ENCODE measurements around the gene GART. TPM values are rescaled to one million over a fixed set of nuclear protein-coding genes. Genes with fewer than 3 reads are reported as not detected.

GART gene
- total RNA-seq, 4 donors from 2014 or later, result 23.9 to 123 (median 68.5) TPM

DNA sequence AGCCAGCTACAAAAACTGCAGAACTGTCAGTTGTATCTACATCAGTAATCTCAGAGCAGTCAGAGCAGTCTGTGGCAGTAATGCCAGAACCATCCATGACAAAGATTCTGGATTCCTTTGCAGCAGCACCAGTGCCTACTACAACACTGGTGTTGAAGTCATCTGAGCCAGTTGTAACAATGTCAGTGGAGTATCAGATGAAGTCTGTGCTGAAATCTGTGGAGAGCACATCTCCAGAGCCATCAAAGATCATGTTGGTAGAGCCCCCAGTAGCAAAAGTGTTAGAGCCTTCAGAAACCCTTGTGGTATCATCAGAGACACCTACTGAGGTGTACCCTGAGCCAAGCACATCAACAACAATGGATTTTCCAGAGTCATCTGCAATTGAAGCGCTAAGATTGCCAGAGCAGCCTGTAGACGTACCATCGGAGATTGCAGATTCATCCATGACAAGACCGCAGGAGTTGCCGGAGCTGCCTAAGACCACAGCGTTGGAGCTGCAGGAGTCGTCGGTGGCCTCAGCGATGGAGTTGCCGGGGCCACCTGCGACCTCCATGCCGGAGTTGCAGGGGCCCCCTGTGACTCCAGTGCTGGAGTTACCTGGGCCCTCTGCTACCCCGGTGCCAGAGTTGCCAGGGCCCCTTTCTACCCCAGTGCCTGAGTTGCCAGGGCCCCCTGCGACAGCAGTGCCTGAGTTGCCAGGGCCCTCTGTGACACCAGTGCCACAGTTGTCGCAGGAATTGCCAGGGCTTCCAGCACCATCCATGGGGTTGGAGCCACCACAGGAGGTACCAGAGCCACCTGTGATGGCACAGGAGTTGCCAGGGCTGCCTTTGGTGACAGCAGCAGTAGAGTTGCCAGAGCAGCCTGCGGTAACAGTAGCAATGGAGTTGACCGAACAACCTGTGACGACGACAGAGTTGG, 8.2 kb upstream of the GART start:
- Histone ChIP-seq H3K27ac (no peak overlapping the region), H3K9me3 (no peaks in the 10 kb centered on the region), H3K36me3 (peaks cover 0 to 77% (median 35%) of the 10 kb centered on the region in 4 donors), H3K27me3 (no peaks in the 10 kb centered on the region), H3K4me3 (no peak overlapping the region), H3K4me1 (peaks cover 7 to 18% (median 10%) of the 10 kb centered on the region in 4 donors)
- TF ChIP-seq EP300 (IDR thresholded peaks at IDR 0.05; ENCODE audit: low read depth) (no peak), POLR2A (IDR thresholded peaks at IDR 0.05) (no peak), POLR2AphosphoS5 (IDR thresholded peaks at IDR 0.05) (peak in 1 of 3 donors; percentile 4)
- TF ChIP-seq, protein P1, sequence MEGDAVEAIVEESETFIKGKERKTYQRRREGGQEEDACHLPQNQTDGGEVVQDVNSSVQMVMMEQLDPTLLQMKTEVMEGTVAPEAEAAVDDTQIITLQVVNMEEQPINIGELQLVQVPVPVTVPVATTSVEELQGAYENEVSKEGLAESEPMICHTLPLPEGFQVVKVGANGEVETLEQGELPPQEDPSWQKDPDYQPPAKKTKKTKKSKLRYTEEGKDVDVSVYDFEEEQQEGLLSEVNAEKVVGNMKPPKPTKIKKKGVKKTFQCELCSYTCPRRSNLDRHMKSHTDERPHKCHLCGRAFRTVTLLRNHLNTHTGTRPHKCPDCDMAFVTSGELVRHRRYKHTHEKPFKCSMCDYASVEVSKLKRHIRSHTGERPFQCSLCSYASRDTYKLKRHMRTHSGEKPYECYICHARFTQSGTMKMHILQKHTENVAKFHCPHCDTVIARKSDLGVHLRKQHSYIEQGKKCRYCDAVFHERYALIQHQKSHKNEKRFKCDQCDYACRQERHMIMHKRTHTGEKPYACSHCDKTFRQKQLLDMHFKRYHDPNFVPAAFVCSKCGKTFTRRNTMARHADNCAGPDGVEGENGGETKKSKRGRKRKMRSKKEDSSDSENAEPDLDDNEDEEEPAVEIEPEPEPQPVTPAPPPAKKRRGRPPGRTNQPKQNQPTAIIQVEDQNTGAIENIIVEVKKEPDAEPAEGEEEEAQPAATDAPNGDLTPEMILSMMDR (IDR thresholded peaks at IDR 0.05), result no peak
- in situ Hi-C loops (cut with MboI; ENCODE audit: low pct_ligation_motif_present in 1 of 4, low pct_unique_long_range_greater_than_20kb in 1 of 4, low sequenced_read_pairs in 3 of 4), result no loop called here
- 97% methylated on average over 19 of the region's 19 CpGs; no CpG with 5 or more reads in 1 of the 2 donors for WGBS, 2 donors (ENCODE audit: low coverage in 1 of 2)
- intact Hi-C loops (cut with DNase I; ENCODE audit: low total_unique reads), result no loop called here
- no peak for DNase-seq

DNA sequence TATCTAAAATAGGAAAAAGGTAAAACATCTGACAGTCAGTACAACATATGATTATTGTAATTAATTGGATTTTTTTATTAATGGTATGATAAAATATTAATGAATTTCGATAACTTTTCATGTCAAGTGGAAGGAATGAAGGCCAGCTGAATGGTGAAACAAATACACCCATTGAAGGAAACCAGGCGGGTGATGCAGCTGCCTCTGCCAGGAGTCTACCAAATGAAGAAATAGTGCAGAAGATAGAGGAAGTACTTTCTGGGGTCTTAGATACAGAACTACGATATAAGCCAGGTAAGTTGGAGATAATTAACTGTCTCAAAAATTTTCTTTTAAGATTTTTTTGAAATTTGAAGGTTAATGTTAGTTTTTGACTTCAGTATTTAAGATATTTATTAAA, 4.2 kb upstream of the GART start:
- Histone ChIP-seq H3K27ac (peak overlapping the region in 1 of 4 donors; percentile 21), H3K9me3 (no peaks in the 10 kb centered on the region), H3K36me3 (peaks cover 0 to 43% (median 19%) of the 10 kb centered on the region in 4 donors), H3K4me3 (no peak overlapping the region), H3K4me1 (peaks cover 10 to 33% (median 24%) of the 10 kb centered on the region in 4 donors), H3K27me3 (no peaks in the 10 kb centered on the region)
- 67 to 73% methylated on average over 3 of the region's 3 CpGs for WGBS, 2 donors (ENCODE audit: low coverage in 1 of 2)
- DNase-seq, result no peak
- no peak for TF ChIP-seq EP300 (IDR thresholded peaks at IDR 0.05; ENCODE audit: low read depth)
- TF ChIP-seq POLR2AphosphoS5 (IDR thresholded peaks at IDR 0.05), result no peak
- TF ChIP-seq, protein P1 (IDR thresholded peaks at IDR 0.05), result no peak
- in situ Hi-C loops (cut with MboI; ENCODE audit: low pct_ligation_motif_present in 1 of 4, low pct_unique_long_range_greater_than_20kb in 1 of 4, low sequenced_read_pairs in 3 of 4), result no loop called here
- intact Hi-C loops (cut with DNase I; ENCODE audit: low total_unique reads), result no loop called here

DNA sequence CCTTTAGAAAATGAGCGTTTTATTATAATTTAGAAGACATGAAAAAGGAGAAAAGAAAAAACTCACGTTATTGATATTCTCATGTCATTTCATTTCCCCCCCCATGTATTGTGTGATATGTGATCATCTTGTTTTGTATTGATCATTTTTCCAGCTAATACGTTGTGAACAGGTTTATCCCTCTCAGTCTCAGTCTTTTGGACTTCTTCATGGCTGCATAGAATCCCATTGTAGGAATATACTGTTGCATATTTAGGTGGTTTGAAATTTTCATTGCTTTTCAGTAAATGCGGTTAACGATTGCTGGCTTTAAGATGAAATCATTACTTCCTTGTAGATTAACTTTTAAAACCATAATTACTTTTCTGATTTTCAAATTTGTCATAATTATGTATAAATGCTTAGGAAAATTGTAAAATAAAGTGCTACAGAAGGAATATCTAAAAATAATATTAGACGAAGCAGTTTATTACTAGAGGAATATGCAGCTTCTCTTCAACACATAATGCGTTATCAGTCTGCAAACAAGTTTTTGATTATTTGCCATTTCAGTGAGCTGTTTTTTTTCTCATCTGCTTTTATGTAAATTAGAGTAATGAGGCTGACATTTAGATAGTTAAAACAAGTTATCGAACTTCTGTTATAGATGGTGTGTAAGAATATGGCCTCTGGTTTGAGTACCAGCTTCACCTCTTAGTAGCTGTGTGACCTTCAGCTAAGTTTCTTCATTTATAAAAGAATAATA, 2.7 kb upstream of the GART start:
- 8 to 9% methylated on average over 8 of the region's 8 CpGs for WGBS, 2 donors (ENCODE audit: low coverage in 1 of 2)
- intact Hi-C loops (cut with DNase I; ENCODE audit: low total_unique reads), result no loop called here

More for the DNA sequence above, 2.7 kb upstream of the GART start:
- Histone ChIP-seq H3K9me3 (no peaks in the 10 kb centered on the region), H3K36me3 (peaks cover 0 to 29% (median 11%) of the 10 kb centered on the region in 4 donors), H3K27ac (peak overlapping the region; percentile 93 to 99 (median 98)), H3K4me3 (peak overlapping the region in 3 of 4 donors; percentile 74 to 97 (median 88)), H3K27me3 (no peaks in the 10 kb centered on the region), H3K4me1 (peaks cover 19 to 44% (median 35%) of the 10 kb centered on the region in 4 donors)
- TF ChIP-seq POLR2AphosphoS5 (IDR thresholded peaks at IDR 0.05) (no peak), POLR2A (IDR thresholded peaks at IDR 0.05) (no peak), EP300 (IDR thresholded peaks at IDR 0.05; ENCODE audit: low read depth) (no peak)
- TF ChIP-seq, protein P1 (IDR thresholded peaks at IDR 0.05), result no peak
- in situ Hi-C loops (cut with MboI; ENCODE audit: low pct_ligation_motif_present in 1 of 4, low pct_unique_long_range_greater_than_20kb in 1 of 4, low sequenced_read_pairs in 3 of 4), result no loop called here
- DNase-seq, result no peak

Data from transverse colon (tissue), 4 donors.